CD4-positive, alpha-beta memory T cell (primary cell): Measurements from ENCODE around the gene KIDINS220. TPM values are rescaled to one million over a fixed set of nuclear protein-coding genes. Genes with fewer than 3 reads are reported as not detected.
A peak's percentile ranks its signal among the peaks of the same experiment; 100 is the strongest.

Experiments used
- CTCF ChIA-PET: fragments of 350-600 bp; sonication (Branson Sonifier 250); formaldehyde crosslinking; loops from one replicate; lab custom pipeline; 2021; ENCODE audit warnings: inconsistent platforms; ENCODE audit not compliant: partially characterized antibody; lab: Charles Lee
- POLR2A ChIA-PET: fragments of 350-600 bp; sonication (Branson Sonifier 250); formaldehyde crosslinking; loops from one replicate; lab custom pipeline; 2021; ENCODE audit not compliant: partially characterized antibody; lab: Charles Lee
- DNase-seq, 5 donors: peaks; one replicate each; pipeline versions ENCODE4 v3.0.0 to v3.0.0-alpha.2; 2020 to 2022; ENCODE audit warnings: mixed read lengths in 1 of 5
- H3K27ac ChIP-seq: one replicate; pipeline ENCODE4 v1.7.0; 2013; ENCODE audit warnings: low read depth, low read length
- H3K27me3 ChIP-seq: 2 replicates; pipeline ENCODE4 v1.7.0; 2013; ENCODE audit warnings: mild to moderate bottlenecking, low read length, moderate library complexity; ENCODE audit not compliant: insufficient read depth
- H3K36me3 ChIP-seq: 2 replicates; pipeline ENCODE4 v1.7.0; 2013; ENCODE audit warnings: mild to moderate bottlenecking, low read length, moderate library complexity; ENCODE audit not compliant: insufficient read depth
- H3K4me1 ChIP-seq: 2 replicates; pipeline ENCODE4 v1.7.0; 2013; ENCODE audit warnings: mild to moderate bottlenecking, low read length, moderate library complexity; ENCODE audit not compliant: insufficient read depth
- H3K4me3 ChIP-seq, 2 donors: one replicate each; pipeline ENCODE4 v1.7.0; 2013; ENCODE audit warnings: low read length in 2 of 2, mild to moderate bottlenecking in 1 of 2
- H3K9me3 ChIP-seq, 2 donors: one replicate each; pipeline ENCODE4 v1.7.0; 2013; ENCODE audit warnings: low read length in 2 of 2, control low read depth in 1 of 2; ENCODE audit not compliant: control insufficient read depth in 1 of 2
- H3K27ac Mint-ChIP-seq, 7 donors: one replicate each; pipeline ENCODE4 v1.8.0; 2020 to 2021; ENCODE audit warnings: mixed read lengths in 7 of 7, mild to moderate bottlenecking in 6 of 7, inconsistent platforms in 3 of 7, moderate library complexity in 3 of 7
- H3K27me3 Mint-ChIP-seq, 2 donors: one replicate each; pipeline ENCODE4 v1.8.0; 2020 to 2021; ENCODE audit warnings: mixed read lengths in 2 of 2
- H3K36me3 Mint-ChIP-seq, 2 donors: one replicate each; pipeline ENCODE4 v1.8.0; 2020 to 2021; ENCODE audit warnings: mixed read lengths in 2 of 2, inconsistent platforms in 1 of 2, mild to moderate bottlenecking in 1 of 2
- H3K4me1 Mint-ChIP-seq, 4 donors: one replicate each; pipeline ENCODE4 v1.8.0; 2020 to 2021; ENCODE audit warnings: mixed read lengths in 4 of 4, mild to moderate bottlenecking in 1 of 4
- H3K4me3 Mint-ChIP-seq, 8 donors: one replicate each; pipeline ENCODE4 v1.8.0; 2020 to 2021; ENCODE audit warnings: mixed read lengths in 8 of 8, mild to moderate bottlenecking in 7 of 8, moderate library complexity in 6 of 8, inconsistent platforms in 3 of 8
- H3K9me3 Mint-ChIP-seq, 8 donors: one replicate each; pipeline ENCODE4 v1.8.0; 2020 to 2021; ENCODE audit warnings: mixed read lengths in 8 of 8, mild to moderate bottlenecking in 5 of 8, inconsistent platforms in 3 of 8, moderate library complexity in 1 of 8
- intact Hi-C: fragments of 100-400 bp; cut with micrococcal nuclease; formaldehyde crosslinking; loops from one replicate; pipeline ENCODE4 v1.15.1; 2023
- polyA plus RNA-seq, 2 donors: library from polyadenylated mRNA; unstranded; fragments of 300-500 nt; fragmentation: Illumina TruSeq; gene quantifications; one replicate each; pipeline ENCODE4 v1.2.3, GENCODE V29; 2021
- total RNA-seq, 2 experiments: library from RNA; stranded (reverse); gene quantifications; one replicate each; pipeline ENCODE4 v1.2.3, GENCODE V29; 2021

The KIDINS220 gene
- total and polyA plus RNA-seq, 4 experiments from 2014 or later, result 15.0 to 52.3 (median 39.8) TPM

DNA sequence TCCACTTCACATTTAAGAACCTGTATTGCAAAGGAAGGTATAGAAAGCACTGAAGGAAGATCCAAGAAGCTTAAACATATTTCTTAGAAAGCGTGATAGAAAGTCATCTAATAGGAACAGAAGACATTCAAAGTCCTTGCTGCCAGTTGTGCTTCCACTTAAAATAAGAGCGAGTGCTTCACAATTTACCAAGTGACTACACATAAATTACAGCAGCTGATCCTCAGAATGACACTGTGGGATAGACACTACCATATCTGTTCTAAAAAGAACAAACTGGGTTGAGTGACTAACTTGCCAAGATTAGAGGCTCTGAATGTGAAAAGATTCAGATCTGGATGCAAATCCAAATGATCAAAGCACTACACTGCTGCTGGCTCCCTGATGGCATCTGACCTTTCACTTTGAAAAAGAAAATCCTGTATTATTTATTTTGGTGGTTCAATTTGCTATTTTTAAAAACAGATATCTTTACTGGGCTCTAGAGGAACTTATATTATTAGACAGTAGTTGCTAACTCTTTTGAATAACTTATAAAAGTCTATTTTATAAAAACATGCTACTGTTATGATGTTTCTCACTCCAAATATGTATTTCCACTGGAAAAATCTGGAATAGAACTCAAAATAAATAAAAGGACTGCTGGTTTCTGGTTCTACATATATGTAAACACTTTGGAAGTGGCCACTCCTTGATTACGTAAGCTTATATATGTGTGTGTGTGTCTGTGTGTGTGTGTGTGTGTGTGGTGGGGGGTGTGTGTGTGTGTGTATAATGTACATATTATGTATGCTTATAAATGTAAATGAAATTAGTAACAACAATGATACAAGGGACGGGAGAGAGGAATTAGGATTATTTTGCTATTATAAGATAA is 57.4 kb downstream of the KIDINS220 start:
- peaks cover 67 to 83% of the 10 kb centered on the region in 2 donors for H3K36me3 Mint-ChIP-seq

DNA sequence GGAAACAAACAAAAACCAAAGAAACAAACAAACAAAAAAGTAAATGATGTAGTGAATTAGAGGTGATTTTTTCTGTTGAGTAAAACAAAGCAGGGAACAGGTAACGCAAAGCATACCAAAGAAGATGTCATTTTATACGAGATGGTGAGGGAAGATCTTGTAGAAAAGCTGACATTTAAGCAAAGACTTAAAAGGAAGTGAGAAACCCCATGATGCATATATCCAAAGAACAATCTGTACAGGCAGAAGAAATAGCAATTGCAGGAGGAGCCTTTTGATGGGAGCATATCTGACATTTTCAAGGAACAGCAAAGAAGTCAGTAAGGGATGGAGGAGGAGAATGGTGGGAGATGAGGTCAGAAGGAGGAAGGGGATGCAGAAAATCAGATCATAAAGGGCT is 63.0 kb downstream of the KIDINS220 start:
- no peak overlapping the region for H3K4me3 ChIP-seq
- H3K27me3 Mint-ChIP-seq, result no peaks in the 10 kb centered on the region
- no peaks in the 10 kb centered on the region for H3K9me3 Mint-ChIP-seq
- POLR2A ChIA-PET, result no interaction called here
- no peak for DNase-seq
- no peak overlapping the region for H3K27ac Mint-ChIP-seq
- H3K27me3 ChIP-seq, result no peaks in the 10 kb centered on the region
- H3K4me1 ChIP-seq, result no peaks in the 10 kb centered on the region
- CTCF ChIA-PET, result no interaction called here
- H3K27ac ChIP-seq, result no peak overlapping the region
- H3K36me3 ChIP-seq, result peaks cover 40% of the 10 kb centered on the region
- H3K9me3 ChIP-seq, result no peaks in the 10 kb centered on the region
- H3K36me3 Mint-ChIP-seq, result peaks cover 58 to 69% of the 10 kb centered on the region in 2 donors
- intact Hi-C loops, result no loop called here
- no peak overlapping the region for H3K4me3 Mint-ChIP-seq
- H3K4me1 Mint-ChIP-seq, result peaks cover 0 to 2% (median 0%) of the 10 kb centered on the region in 4 donors

More for the DNA sequence above, 57.4 kb downstream of the KIDINS220 start:
- Histone ChIP-seq H3K27ac (no peak overlapping the region), H3K27me3 (no peaks in the 10 kb centered on the region), H3K4me1 (no peaks in the 10 kb centered on the region), H3K4me3 (no peak overlapping the region), H3K9me3 (no peaks in the 10 kb centered on the region), H3K36me3 (peaks cover 49% of the 10 kb centered on the region)
- H3K9me3 Mint-ChIP-seq, result no peaks in the 10 kb centered on the region
- intact Hi-C loops, result no loop called here
- no peak for DNase-seq
- ChIA-PET POLR2A (no interaction called here), CTCF (no interaction called here)
- peaks cover 9 to 17% (median 13%) of the 10 kb centered on the region in 4 donors for H3K4me1 Mint-ChIP-seq
- no peak overlapping the region for H3K4me3 Mint-ChIP-seq
- H3K27ac Mint-ChIP-seq, result no peak overlapping the region
- H3K27me3 Mint-ChIP-seq, result no peaks in the 10 kb centered on the region

DNA sequence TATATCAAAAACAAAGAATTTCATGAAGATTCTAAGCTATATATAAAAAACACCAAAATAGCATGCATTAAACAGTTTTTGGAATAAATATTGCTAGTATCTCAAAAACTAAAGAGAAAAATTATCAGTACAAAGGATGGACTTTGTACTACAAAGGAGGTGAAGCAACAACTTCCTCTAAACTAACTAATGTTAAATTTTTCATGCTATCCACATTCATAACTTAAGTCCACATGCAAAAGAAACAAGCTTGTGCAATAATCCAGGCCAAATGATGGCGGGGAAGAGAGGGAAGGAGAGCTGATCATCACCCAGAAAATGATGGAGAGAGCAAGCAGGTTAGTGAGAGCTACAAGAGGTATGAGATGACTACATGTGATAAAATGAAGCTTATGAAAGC is 70.1 kb downstream of the KIDINS220 start:
- Histone ChIP-seq H3K36me3 (peaks cover 17% of the 10 kb centered on the region), H3K4me1 (no peaks in the 10 kb centered on the region), H3K27me3 (no peaks in the 10 kb centered on the region), H3K4me3 (no peak overlapping the region), H3K9me3 (no peaks in the 10 kb centered on the region), H3K27ac (no peak overlapping the region)
- Mint-ChIP-seq H3K36me3 (peaks cover 36 to 49% of the 10 kb centered on the region in 2 donors), H3K27me3 (no peaks in the 10 kb centered on the region), H3K4me1 (peaks cover 0 to 2% (median 0%) of the 10 kb centered on the region in 4 donors), H3K27ac (peak overlapping the region in 2 of 7 donors; percentile 14 to 60), H3K9me3 (no peaks in the 10 kb centered on the region), H3K4me3 (no peak overlapping the region)
- no peak for DNase-seq
- ChIA-PET POLR2A (no interaction called here), CTCF (no interaction called here)
- intact Hi-C loops, result no loop called here

DNA sequence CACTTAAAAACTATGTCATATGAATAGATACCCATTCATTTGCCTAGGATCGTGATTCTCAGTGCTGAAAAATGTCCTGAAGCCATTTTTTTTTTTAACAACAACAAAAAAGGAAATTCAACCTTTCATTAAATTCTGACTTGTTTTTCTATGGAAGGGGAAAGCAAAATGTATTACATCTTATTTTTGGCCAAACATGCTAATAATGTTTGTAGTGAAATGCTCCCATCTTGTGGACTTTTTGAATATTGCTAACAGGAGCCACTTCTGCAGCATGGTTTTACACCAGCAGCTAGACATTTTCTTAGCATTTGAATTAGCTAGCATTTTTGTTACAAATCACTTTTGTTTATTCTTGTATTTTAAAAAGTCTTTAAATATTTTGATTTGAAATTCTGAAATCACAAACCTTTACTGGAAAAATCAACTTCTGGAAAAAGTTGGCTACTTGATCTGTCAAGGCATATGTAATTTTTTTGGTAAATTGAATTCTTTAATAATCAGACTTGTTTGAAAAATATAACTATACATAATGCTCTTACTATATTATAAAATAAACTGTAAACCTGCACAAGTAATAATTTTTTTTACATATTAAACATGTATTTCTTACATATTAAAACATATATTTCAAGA is 75.8 kb downstream of the KIDINS220 start:
- Histone ChIP-seq H3K27me3 (no peaks in the 10 kb centered on the region), H3K27ac (no peak overlapping the region), H3K36me3 (peaks cover 10% of the 10 kb centered on the region), H3K4me1 (no peaks in the 10 kb centered on the region), H3K9me3 (no peaks in the 10 kb centered on the region), H3K4me3 (no peak overlapping the region)
- Mint-ChIP-seq H3K9me3 (peaks cover 0 to 9% (median 2%) of the 10 kb centered on the region in 8 donors), H3K4me3 (no peak overlapping the region), H3K4me1 (no peaks in the 10 kb centered on the region), H3K36me3 (peaks cover 48 to 58% of the 10 kb centered on the region in 2 donors), H3K27me3 (no peaks in the 10 kb centered on the region), H3K27ac (no peak overlapping the region)
- ChIA-PET CTCF (no interaction called here), POLR2A (no interaction called here)
- DNase-seq, result peak in 3 of 5 donors; percentile 3 to 7 (median 6)
- intact Hi-C loops, result loop anchor here (1.0 to 2.0 kb wide), 2 partner anchors 1558 to 1665 kb away; no protein-coding TSS in a partner anchor

DNA sequence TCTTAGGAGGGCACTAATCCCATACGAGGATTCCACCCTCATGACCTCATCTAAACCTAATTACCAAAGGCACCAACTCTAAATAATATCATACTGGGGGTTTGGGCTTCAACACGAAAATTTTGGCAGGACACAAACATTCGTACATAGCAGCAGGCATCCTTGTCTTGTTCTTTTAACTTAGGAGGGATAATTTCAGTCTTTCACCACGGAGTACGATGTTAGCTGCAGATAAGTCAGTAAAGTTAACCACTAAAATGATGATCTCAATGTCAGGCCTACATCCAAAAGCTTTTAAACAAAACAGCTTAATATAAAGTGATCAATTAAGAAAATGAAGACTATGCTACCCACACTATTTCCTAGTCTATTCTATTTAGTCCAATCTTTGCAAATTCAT is 80.7 kb downstream of the KIDINS220 start:
- POLR2A ChIA-PET, result no interaction called here
- no peak for DNase-seq
- no peaks in the 10 kb centered on the region for H3K9me3 ChIP-seq
- intact Hi-C loops, result no loop called here
- Mint-ChIP-seq H3K27ac (no peak overlapping the region), H3K27me3 (no peaks in the 10 kb centered on the region), H3K4me3 (no peak overlapping the region), H3K9me3 (peaks cover 0 to 13% (median 6%) of the 10 kb centered on the region in 8 donors), H3K36me3 (peaks cover 50 to 52% of the 10 kb centered on the region in 2 donors), H3K4me1 (peaks cover 0 to 6% (median 3%) of the 10 kb centered on the region in 4 donors)
- no peak overlapping the region for H3K27ac ChIP-seq
- no peaks in the 10 kb centered on the region for H3K4me1 ChIP-seq
- CTCF ChIA-PET, result no interaction called here
- H3K36me3 ChIP-seq, result peaks cover 7% of the 10 kb centered on the region
- no peaks in the 10 kb centered on the region for H3K27me3 ChIP-seq
- no peak overlapping the region for H3K4me3 ChIP-seq

DNA sequence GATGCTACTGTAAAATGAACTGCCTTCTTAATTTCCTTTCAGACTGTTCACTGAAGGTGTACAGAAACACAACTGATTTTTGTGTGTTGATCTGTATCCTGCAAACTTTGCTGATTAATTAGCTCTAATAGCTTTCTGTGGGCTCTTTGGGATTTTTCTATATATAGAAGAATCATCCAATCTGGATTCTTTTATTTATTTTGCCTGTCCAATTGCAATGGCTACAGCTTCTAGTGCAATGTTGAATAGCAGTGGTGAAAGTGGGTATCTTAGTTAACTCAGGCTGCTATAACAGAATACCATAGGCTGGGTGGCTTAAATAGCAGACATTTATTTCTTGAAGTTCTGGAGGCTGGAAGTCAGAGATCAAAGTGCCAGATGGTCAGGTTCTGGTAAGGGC is 81.2 kb downstream of the KIDINS220 start:
- DNase-seq, result no peak
- POLR2A ChIA-PET, result no interaction called here
- Histone ChIP-seq H3K27ac (no peak overlapping the region), H3K27me3 (no peaks in the 10 kb centered on the region), H3K4me1 (no peaks in the 10 kb centered on the region), H3K36me3 (peaks cover 7% of the 10 kb centered on the region), H3K4me3 (no peak overlapping the region), H3K9me3 (no peaks in the 10 kb centered on the region)
- intact Hi-C loops, result no loop called here
- no peaks in the 10 kb centered on the region for H3K27me3 Mint-ChIP-seq
- CTCF ChIA-PET, result no interaction called here
- no peak overlapping the region for H3K4me3 Mint-ChIP-seq
- peaks cover 50 to 53% of the 10 kb centered on the region in 2 donors for H3K36me3 Mint-ChIP-seq
- no peak overlapping the region for H3K27ac Mint-ChIP-seq
- H3K4me1 Mint-ChIP-seq, result peaks cover 0 to 6% (median 3%) of the 10 kb centered on the region in 4 donors
- H3K9me3 Mint-ChIP-seq, result peaks cover 0 to 13% (median 6%) of the 10 kb centered on the region in 8 donors

DNA sequence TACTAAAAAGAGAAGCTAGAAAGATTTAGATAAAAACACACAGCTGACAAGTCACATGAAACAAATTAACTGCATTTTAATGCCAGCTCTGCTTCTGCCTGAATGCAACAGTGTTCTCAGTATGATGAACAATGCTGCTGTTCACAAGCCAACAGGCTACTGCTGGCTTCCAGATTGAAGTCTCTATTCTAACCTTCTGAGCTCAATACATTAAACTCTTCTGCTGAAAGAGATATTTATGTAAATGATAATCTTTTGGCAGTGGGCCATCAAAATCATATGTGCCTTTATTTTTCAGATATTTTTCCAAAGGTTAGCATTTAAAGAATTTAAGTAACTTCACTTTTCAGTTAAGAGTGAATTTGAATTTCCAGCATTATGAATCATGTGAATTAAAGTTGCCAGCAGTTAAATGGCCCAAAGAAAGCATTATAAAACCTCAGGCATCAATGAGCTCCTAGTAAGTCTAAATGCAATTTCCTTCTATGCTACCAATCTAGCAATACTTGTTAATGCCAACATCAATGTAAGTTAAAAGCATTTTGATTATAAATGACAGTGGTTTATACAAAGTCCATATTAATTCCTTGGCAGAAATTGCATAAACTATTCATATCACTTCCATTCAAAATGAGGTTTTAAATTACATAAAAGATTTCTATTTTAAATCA is 83.2 kb downstream of the KIDINS220 start:
- ChIA-PET CTCF (interaction anchor here (0.7 kb wide), 1 partner anchor 9 kb away, joined by 3 read pairs; no protein-coding TSS in a partner anchor), POLR2A (no interaction called here)
- Histone ChIP-seq H3K4me1 (no peaks in the 10 kb centered on the region), H3K9me3 (no peaks in the 10 kb centered on the region), H3K4me3 (no peak overlapping the region), H3K36me3 (peaks cover 13% of the 10 kb centered on the region), H3K27me3 (no peaks in the 10 kb centered on the region), H3K27ac (no peak overlapping the region)
- Mint-ChIP-seq H3K27ac (no peak overlapping the region), H3K36me3 (peaks cover 43 to 53% of the 10 kb centered on the region in 2 donors), H3K27me3 (no peaks in the 10 kb centered on the region), H3K4me3 (no peak overlapping the region), H3K4me1 (peaks cover 0 to 6% (median 3%) of the 10 kb centered on the region in 4 donors), H3K9me3 (peaks cover 0 to 13% (median 6%) of the 10 kb centered on the region in 8 donors)
- intact Hi-C loops, result no loop called here
- DNase-seq, result no peak
